Measurements from ENCODE around the gene EDN1.
"Not testable (repeated sequence)": the region's sequence is repeated elsewhere in the genome, so short reads cannot be mapped to it uniquely, and the experiment has no call there.

Gene EDN1

DNA sequence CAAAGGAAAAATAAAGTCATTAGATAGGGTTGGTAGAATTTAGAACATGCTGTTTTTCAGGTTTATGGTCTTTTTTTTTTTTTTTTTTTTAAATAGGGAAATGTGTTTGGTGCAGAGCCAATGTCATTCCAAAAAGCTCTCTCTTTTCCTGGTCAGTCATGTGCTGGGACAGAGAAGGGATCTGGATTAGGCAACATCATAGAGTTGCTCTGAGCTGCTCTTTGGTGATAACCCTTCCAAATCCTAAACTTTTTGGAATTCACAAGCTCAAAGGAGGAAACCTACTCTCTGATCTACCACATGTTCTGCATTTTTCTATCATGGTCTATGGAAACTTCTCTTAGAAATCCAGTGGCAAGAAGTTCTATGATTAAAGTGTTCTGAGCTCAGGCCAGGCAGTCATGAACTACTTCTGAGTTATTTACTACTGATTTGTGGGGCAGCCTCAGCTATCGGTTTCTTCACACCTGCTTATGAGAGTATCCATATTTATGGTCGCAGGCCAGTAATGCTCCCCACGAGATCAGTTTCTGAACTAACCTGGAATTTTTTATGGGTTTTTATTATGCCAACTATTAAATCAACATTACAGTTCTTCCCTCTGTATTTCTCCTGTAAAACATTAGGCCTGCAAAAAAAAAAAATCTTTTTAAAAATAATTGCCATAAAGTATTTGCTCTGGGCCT is 4.8 kb downstream of the EDN1 start:
- no peak for DNase-seq (ENCODE audit: low read depth)

GRCh38 chr6:12295558-12296254 is 5.5 kb downstream of the EDN1 start:
- no peak for DNase-seq (ENCODE audit: low read depth)

DNA sequence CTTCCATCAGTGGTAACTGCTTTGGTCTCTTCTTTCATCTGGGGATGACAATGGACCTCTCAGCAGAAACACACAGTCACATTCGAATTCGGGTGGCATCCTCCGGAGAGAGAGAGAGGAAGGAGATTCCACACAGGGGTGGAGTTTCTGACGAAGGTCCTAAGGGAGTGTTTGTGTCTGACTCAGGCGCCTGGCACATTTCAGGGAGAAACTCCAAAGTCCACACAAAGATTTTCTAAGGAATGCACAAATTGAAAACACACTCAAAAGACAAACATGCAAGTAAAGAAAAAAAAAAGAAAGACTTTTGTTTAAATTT is 6.1 kb downstream of the EDN1 start:
- no peak for DNase-seq (ENCODE audit: low read depth)

DNA sequence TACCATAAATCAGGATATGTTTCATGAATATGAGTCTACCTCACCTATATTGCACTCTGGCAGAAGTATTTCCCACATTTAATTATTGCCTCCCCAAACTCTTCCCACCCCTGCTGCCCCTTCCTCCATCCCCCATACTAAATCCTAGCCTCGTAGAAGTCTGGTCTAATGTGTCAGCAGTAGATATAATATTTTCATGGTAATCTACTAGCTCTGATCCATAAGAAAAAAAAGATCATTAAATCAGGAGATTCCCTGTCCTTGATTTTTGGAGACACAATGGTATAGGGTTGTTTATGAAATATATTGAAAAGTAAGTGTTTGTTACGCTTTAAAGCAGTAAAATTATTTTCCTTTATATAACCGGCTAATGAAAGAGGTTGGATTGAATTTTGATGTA is 6.4 kb downstream of the EDN1 start:
- DNase-seq (ENCODE audit: low read depth), result no peak

GRCh38 chr6:12297363-12298016 is 7.3 kb downstream of the EDN1 start:
- DNase-seq (ENCODE audit: low read depth), result no peak

DNA sequence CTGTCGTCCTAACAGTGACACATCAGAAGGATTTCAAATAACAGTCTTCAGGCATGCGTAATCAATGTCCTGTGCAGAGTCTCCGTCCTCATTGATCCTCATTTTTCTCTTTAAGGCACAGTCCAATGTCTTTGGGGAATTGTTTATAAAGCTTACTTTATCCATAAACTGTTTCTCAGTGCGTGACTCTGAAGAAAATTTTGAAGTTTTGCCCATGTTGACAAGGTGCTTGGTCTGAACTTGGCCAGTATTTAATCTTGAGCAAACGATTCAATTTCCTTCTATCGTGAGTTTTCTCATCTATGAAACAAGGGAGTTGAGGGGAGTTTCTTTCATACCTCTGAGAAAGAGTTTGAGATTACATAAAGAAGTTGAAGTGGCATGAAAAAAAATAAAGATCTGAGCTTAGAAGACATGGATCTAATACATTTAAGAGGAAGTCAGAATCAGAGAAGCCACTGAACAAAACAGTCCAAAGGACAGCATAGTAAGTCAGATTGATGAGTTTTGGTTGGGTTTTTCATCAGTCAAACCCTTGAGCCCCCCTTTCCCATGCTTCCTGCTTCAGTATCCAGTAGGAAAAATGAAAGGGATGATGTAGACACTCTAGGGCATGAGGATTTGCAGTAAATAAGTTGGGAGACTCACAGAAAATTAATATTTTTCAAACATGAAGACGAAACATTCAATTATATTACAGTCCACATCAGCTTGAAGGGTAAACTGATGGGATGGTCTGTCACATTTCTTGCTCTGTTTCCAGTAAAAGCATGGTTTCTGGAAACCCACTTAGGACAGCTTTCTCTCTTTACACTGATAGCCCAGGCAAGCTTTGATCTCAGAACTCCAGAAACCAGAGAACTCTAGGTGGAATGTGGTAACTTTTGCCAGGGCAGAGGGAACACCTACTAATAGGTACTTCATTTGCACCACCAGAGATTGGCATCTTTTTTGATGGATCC is 8.1 kb downstream of the EDN1 start:
- DNase-seq (ENCODE audit: low read depth), result no peak

- no peak for DNase-seq (ENCODE audit: low read depth)
These were observed 8.8 kb downstream of the EDN1 start for GRCh38 chr6:12298995-12299394.

- no peak for DNase-seq (ENCODE audit: low read depth)
These were observed 10.9 kb downstream of the EDN1 start for GRCh38 chr6:12301018-12301417.

DNA sequence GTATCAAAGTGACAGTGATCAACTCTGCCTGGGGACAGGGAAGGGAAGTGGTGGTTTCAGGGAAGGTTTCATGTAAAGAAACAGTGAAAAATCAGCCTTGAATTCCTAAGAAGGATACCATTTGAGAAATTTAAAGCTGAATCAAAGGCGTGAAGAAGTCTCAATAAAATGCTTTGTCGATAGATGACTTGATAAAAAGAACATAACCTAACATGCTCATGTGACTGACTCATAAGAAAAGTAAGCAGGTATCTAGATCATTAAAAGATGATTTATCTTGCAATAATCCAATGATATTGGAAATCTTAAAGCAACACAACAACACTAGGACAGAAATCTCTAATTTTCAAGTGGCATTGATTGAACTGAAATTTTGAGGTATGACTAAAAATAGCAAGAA is 14.3 kb downstream of the EDN1 start:
- no peak for DNase-seq (ENCODE audit: low read depth)

GRCh38 chr6:12309070-12309469 is 18.9 kb downstream of the EDN1 start:
- no peak for DNase-seq (ENCODE audit: low read depth)

GRCh38 chr6:12311106-12311505 is 20.9 kb downstream of the EDN1 start:
- no peak for DNase-seq (ENCODE audit: low read depth)

DNA sequence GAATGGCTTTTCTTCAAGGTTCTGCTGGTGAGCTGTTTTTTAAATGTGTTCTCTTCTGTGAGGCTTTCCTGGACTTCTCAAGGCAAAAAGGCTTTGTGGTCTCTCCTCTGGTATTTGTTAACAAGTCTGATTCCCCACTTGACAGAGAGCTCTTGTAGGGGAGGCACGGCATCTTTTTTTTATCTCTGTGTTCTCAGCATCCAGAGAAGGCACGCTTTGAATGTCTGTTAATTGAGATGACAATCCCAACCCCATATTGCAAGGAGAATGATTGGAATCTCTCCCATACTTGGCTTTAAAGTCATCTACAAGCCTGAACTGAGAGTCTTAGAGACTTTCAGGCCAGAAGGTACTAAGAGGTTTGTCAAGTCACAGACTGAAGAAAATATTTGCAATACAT is 22.6 kb downstream of the EDN1 start:
- DNase-seq (ENCODE audit: low read depth), result no peak

- DNase-seq (ENCODE audit: low read depth), result no peak
These were observed 23.3 kb downstream of the EDN1 start for GRCh38 chr6:12313306-12313991.

- no peak for DNase-seq (ENCODE audit: low read depth)
These were observed 23.9 kb downstream of the EDN1 start for GRCh38 chr6:12313992-12314589.

GRCh38 chr6:12314751-12315150 is 24.6 kb downstream of the EDN1 start:
- no peak for DNase-seq (ENCODE audit: low read depth)

- no peak for DNase-seq (ENCODE audit: low read depth)
These were observed 25.3 kb downstream of the EDN1 start for GRCh38 chr6:12315292-12316081.

GRCh38 chr6:12318749-12319148 is 28.6 kb downstream of the EDN1 start:
- DNase-seq (ENCODE audit: low read depth), result no peak

GRCh38 chr6:12320074-12320473 is 29.9 kb downstream of the EDN1 start:
- not testable (repeated sequence) for DNase-seq (ENCODE audit: low read depth)

GRCh38 chr6:12324099-12324498 is 33.9 kb downstream of the EDN1 start:
- DNase-seq (ENCODE audit: low read depth), result no peak

- DNase-seq (ENCODE audit: low read depth), result no peak
These were observed 34.6 kb downstream of the EDN1 start for GRCh38 chr6:12324748-12325147.

GRCh38 chr6:12325872-12326271 is 35.7 kb downstream of the EDN1 start:
- DNase-seq (ENCODE audit: low read depth), result no peak

Measured in stimulated activated CD8-positive, alpha-beta memory T cell treated with anti-CD3 and anti-CD28 coated beads, Interleukin-12 subunit alpha, Interleukin-12 subunit beta, amount 100 ng/mL, for 1 hour (primary cell).